Fibroblast of lung (primary cell): ENCODE measurements around the gene NECAP2.

Source experiments
- CTCF ChIP-seq, 2 donors: IDR thresholded peaks in 1 of 2; conservative IDR thresholded peaks in 1 of 2; 1 replicate in 1 of 2; 2 replicates in 1 of 2; pipeline ENCODE4 v1.5.1; 2011 to 2012; ENCODE audit warnings: low read length in 2 of 2, control low read depth in 1 of 2, inconsistent platforms in 1 of 2, low read depth in 1 of 2, mild to moderate bottlenecking in 1 of 2
- EZH2 ChIP-seq: IDR thresholded peaks from 2 replicates; pipeline ENCODE4 v1.5.1; 2012; ENCODE audit warnings: low read length, control low read depth, mild to moderate bottlenecking; ENCODE audit errors: missing control alignments

- TF ChIP-seq EZH2 (no peak), CTCF (conservative IDR thresholded peaks at IDR 0.05 in 1 of 2, IDR thresholded peaks at IDR 0.05 in 1 of 2; ENCODE audit: low read depth in 1 of 2, low read length in 2 of 2) (no peak)
Observed at GRCh38 chr1:16406868-16407267, 33.7 kb upstream of the NECAP2 start.
